SK-MEL-5 (cell line): Measurements from ENCODE around the gene STRIP2. TPM values are rescaled to one million over a fixed set of nuclear protein-coding genes. Genes with fewer than 3 reads are reported as not detected.
"Not testable (repeated sequence)": the region's sequence is repeated elsewhere in the genome, so short reads cannot be mapped to it uniquely, and the experiment has no call there.

Source experiments
- DNase-seq: peaks from one replicate; pipeline ENCODE4 v3.0.0-alpha.2; 2016; ENCODE audit warnings: low read depth, low spot score
- in situ Hi-C: cut with HindIII; loops from 2 replicates; pipeline ENCODE4 v1.10.0; 2016; ENCODE audit warnings: low sequenced_read_pairs, high pct_unique_total_duplicates, low pct_unique_long_range_greater_than_20kb
- total RNA-seq: library from RNA; depleted of rRNA; stranded (reverse); fragments of >200 nt; shearing (Covaris generic); gene quantifications from 2 replicates; pipeline ENCODE4 v1.2.3, GENCODE V29; 2014

Gene STRIP2
- total RNA-seq, 1 experiment from 2014 or later = 12.1 TPM

DNA sequence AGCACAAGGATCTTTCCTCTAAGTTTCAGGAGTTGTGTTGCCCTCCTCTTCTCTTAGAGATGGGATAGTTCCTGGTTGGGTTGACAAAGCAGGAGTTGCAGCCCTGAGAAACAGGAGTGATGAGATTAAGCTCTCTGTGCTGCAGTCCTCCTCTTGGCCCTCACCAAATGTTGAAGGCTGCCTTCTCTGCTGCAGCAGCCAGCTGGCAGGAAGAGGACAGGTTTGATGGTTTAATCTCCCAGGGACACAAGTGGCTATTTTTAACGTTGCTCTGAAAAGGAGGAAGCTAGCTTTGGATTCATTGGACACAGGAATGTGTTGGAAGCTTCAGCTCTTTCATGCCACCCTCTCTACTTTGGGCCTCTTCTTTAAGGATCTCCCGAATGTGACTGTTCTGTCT is 9.4 kb downstream of the STRIP2 start:
- in situ Hi-C loops = no loop called here
- DNase-seq = no peak

DNA sequence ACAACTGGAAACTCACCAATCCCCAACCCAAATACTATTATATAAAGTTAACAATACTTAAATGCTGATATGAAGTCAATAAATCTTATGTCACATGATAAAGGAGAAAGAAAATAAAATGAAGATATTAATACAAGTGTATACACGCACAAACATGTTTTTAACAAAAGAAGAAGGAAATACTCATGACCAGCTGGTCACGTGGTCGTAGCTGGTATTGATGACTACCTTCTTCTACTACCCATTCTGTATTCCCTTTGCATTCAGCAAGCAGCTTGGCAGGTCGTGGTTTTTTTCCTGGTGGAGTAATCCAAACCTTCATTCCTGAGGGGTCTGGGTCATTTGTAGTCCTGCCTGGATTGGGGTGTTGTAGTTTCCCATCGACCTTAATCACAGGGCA is 10.5 kb downstream of the STRIP2 start:
- in situ Hi-C loops = not testable (repeated sequence)

DNA sequence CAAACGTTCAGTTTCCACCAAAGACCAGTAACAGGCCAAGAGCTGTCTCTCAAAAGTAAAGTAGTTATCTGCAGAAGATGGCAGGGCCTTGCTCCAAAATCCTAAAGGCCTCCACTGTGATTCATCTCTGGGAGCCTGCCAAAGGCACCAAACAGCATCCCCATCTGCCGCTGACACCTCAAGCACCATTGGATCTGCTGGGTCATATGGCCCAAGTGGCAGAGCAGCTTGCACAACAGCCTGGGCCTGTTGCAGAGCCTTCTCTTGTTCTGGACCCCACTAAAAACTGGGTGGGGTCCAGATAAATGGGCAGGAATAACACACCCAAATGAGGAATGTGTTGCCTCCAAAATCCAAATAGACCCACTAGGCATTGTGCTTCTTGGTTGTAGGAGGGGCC is 12.7 kb downstream of the STRIP2 start:
- in situ Hi-C loops, DNase-seq: not testable (repeated sequence)

More for the DNA sequence above, 10.5 kb downstream of the STRIP2 start:
- not testable (repeated sequence) for DNase-seq

- DNase-seq, in situ Hi-C loops: not testable (repeated sequence)
These were observed 13.2 kb downstream of the STRIP2 start for GRCh38 chr7:129447445-129447844.

DNA sequence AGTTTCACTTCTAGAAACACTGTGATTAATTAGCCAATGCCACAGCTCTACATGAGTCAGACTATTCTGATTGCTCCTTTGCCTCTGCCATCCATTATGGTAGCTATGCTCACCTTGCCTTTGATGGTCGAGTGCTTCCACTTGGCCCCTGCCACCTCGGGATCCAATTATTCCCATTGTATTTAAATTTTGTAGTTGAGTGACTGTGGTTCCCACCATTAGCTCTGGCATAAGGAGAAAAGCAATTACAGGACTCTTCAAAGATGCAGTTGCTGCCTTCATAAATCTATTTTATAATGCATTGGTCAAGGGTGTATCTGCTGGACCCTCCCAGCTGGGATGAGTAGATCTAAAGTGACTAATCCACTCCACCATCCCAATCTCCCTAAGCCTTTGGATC is 14.4 kb downstream of the STRIP2 start:
- in situ Hi-C loops, DNase-seq: not testable (repeated sequence)

GRCh38 chr7:129450295-129450694 is 16.1 kb downstream of the STRIP2 start:
- no peak for DNase-seq
- in situ Hi-C loops = no loop called here

DNA sequence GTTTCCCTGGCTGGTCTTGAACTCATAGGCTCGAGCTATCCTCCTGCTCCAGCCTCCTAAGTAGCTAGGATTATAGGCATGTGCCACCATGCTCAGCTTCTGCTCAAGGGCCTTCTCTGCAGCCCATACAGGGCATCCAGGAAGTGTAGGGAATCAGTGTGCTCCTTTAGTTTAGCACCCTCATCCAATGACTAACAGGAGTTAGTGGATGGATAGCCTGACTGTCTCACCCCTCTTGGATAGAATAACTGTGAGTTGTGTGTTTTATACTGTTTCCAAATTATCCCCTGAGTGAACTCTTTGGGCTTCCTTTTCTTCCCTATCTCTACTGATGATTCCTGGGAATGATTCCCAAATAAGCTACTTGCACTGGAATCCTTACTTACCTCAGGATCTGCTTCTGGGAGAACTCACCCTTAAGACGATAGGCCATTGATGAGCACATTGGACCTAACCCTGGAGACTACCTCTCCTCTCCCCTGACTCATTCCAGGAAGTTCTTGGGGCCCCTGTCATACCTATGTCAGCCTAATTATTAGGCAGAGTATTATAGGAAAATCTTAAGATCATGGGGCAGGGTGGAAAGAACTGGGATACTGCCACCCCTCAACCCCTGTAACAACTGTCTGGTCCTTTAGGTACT is 18.5 kb downstream of the STRIP2 start:
- no peak for DNase-seq
- in situ Hi-C loops = no loop called here

DNA sequence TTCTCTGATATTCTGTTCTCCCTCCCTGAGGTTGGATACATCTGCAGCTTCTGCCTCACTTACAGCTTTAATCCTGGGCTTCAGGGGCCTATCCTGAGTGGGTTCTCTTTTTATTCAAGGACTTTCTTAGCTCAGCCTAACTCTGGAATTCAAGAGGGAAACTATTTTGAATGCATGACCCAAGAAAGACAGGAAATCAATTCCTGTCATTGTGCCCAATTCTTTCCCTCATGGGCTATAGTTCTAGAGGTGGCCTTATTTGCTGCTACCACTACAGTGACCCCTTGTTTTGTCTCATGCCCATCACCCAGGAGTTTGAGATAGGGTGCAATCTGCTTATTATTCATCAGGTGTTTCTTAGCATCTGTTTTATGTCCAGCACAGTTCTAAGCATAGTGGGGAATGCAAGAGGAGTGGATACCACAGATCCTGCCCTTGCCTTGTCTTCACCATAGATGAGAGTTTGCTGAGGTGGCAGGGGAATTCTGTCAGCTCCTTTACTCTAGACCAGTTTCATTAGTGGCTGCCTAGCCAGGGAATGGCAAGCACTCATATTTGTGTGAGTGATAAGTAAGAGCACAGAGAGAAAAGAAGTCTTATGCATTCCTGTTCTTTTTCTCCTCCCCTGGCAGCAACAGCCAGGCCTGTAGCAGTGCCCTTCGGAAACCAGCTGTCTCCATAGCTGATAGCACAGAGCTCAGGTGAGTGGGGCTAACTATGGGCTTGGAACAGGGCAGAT is 19.4 kb downstream of the STRIP2 start:
- in situ Hi-C loops = no loop called here
- DNase-seq = no peak

DNA sequence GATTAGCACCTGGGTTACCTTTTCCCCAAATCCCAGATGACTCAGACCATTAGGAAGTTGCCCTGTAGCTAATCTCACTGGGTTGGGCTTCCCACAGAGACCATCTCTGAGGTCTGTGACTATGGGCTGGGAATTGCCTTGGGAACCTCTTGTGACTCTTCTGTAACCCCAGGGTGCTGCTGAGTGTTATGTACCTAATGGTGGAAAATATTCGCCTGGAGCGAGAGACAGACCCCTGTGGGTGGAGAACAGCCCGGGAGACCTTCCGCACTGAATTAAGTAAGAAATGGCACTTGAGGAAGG is 20.0 kb downstream of the STRIP2 start:
- in situ Hi-C loops = no loop called here
- no peak for DNase-seq

DNA sequence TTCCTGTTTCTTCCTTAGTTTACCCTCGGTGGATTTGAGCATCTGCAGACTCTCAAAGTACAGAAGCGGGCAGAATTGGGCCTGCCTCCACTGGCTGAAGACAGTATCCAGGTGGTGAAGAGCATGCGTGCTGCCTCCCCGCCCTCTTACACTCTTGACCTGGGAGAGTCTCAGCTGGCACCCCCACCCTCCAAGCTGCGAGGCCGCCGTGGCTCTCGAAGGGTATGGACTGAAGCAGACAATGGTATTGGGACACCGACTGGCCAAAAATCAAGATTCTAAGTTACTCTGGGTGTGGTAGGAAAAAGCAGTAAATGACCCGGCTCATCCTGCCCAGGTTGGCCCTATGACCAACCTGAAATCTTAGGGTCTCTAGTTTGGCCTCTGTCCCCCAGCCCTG is 22.2 kb downstream of the STRIP2 start:
- in situ Hi-C loops = no loop called here
- no peak for DNase-seq

DNA sequence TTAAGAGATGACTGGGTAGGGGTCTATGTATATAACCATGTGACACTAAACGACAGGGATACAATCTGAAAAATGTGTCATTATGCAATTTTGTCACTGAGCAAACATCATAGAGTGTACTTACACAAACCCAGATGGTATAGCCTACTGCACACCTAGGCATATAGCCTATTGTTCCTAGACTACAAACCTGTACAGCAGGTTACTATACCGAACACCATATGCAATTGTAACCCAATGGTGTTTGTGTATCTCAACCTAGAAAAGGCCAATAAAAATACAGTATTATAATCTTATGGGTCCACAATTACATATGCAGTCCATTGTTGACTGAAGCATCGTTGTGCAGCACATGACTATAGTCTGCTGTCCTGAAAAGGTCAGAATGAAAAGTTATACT is 22.9 kb downstream of the STRIP2 start:
- DNase-seq = peak; percentile 48
- in situ Hi-C loops = no loop called here

DNA sequence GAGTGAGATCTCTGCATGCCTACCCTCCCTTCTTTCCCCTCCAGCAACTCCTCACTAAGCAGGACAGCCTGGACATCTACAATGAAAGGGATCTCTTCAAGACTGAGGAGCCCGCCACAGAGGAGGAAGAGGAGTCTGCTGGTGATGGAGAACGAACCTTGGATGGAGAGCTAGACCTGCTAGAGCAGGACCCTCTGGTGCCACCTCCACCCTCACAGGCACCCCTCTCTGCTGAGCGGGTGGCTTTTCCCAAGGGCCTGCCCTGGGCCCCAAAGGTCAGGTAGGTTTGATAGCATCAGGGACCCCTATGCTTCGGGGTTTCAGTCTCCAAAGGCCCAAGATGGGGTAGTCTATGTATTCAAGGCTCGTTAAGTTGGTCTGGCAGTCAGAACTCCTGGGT is 23.9 kb downstream of the STRIP2 start:
- in situ Hi-C loops = no loop called here
- no peak for DNase-seq

DNA sequence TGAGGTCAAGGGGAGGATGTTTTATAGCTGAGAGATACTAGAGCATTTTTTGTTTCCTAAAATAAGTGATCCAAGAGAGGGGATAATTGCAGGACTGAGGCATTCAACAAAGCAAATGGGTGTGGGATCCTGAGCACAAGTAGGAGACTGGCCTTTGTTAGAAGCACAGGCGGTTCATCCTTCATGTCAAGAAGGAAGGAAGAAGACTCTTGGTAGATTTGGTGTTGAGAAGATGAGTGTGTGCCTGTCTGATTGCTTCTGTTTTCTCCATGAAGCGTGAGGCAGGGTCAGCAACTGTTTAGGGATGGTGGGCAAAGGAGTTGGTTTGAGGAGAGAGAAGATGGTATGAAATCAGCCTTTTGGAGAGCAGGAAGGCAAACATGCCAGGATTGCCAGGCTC is 27.6 kb downstream of the STRIP2 start:
- in situ Hi-C loops = no loop called here
- DNase-seq = no peak

GRCh38 chr7:129462420-129462819 is 28.2 kb downstream of the STRIP2 start:
- in situ Hi-C loops = no loop called here
- no peak for DNase-seq

DNA sequence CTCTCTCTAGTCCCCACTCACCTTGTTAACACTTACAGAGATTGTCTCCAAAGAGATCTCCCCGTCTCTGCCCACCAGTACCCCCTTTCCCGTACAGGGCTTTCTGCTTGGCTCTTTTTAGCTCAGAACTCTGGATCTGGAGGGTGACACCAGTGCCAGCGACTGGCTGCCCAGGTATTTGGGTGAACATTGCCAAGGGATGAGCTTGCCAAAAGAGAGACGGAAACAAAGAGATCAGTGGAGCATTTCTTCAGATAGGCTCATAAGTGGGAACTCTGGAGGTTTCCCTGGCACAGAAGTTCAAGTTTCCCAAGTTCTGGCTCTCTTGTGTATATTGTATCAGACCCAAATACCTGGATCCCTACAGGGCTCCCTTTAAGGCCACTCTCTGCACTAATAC is 30.0 kb downstream of the STRIP2 start:
- DNase-seq = no peak
- in situ Hi-C loops = no loop called here

GRCh38 chr7:129465080-129465479 is 30.8 kb downstream of the STRIP2 start:
- no peak for DNase-seq
- in situ Hi-C loops = no loop called here

DNA sequence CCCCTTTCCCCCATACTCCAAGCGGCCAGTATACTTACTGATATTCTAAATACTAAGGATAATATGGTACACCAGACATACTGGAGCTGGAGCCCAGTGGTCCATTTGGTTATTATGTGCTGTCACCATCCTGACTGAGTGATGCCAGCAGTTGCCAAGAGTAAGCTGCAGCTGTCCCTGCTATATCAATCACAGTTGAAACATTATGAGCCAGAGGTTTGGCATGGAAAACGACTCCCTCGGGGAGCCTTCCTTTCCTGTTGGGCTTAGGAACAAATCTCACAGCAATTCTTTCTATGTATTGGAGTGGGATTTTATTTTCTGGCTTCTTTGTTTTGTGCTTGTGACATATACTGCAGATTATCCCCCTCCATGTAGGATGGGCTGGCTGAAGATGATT is 32.6 kb downstream of the STRIP2 start:
- in situ Hi-C loops = no loop called here

DNA sequence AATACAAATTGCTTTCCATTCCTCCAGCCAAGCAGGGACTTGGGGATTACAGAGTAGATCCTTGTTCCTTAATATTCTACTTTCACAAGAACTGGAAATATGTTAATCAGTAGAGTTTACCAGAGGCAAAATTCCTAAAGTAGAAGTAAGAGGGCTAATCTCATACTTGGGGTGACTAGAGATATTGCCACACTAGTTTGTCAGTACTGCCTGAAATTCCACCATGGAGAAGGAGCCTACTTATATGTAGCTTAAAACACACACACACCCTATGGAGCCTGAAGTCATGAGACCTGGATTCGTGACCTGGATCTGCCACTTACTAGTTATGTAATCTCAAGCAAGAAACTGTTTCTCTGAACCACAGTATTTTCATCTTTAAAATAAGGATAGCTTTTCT is 33.9 kb downstream of the STRIP2 start:
- in situ Hi-C loops = no loop called here
- DNase-seq = no peak

More for the DNA sequence above, 32.6 kb downstream of the STRIP2 start:
- DNase-seq = no peak

DNA sequence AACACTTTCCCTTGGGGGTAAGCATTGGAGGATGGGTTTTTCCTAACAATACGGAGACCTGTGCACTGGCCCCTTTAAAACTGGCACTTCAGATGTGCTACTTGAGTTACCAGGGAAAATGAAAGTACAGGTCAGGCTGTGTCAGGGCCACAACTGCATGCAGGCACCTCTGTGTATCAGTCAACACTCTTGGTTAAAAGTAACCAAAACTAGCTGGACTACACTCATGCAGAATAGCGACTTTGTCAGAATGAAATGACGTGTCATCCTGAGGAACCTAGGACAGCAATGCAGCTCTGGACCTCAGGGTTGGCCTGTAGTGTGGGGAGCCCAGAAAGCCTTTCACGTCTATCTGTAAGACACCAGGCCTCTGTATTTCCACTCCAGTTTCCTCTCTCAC is 34.3 kb downstream of the STRIP2 start:
- in situ Hi-C loops = no loop called here

More for the DNA sequence above, 34.3 kb downstream of the STRIP2 start:
- no peak for DNase-seq
